HG03432 (cell line): Measurements from ENCODE around the gene DEDD.

Experiments
- ATAC-seq: cut with Tn5 transposase; IDR thresholded peaks from one replicate; pipeline ENCODE4 v1.9.1; 2021; ENCODE audit warnings: mild to moderate bottlenecking, moderate library complexity; ENCODE audit not compliant: unreplicated experiment

DEDD gene

GRCh38 chr1:161096530-161096929 is 35.9 kb downstream of the DEDD start:
- ATAC-seq = no peak

DNA sequence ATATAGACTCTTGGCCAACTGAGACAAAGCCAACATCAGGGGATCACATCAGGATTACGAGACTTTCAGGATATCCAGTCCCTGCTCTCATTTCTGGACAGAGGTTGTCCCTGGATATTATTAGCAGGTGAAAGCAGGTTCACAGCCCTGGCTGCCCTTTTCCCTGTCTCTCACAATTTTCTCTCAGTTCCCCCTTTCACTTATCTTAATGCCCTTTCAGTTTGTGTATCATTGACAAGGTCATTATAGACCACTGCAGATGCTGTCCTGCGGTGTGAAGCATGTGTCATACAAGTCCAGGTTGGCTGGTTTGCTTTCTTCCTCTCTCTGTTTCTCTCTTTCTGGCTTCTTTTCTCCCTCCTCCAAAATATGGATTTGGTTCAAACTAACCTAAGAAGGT is 36.5 kb downstream of the DEDD start:
- ATAC-seq = peak; percentile 46

DNA sequence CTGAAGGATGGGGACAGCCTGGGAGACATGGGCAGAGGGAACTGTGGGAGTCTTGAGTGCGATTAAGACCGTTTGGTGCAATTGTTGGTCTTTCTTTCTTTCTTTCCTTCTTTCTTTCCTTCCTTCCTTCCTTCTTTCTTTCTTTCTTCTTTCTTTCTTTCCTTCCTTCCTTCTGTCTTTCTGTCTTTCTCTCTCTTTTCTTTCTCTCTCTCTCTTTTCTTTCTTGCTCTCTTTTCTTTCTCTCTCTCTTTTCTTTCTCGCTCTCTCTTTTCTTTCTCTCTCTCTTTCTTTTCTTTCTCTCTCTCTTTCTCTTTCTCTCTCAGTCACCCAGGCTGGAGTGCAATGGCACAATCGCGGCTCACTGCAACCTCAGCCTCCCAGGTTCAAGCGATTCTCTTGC is 37.2 kb downstream of the DEDD start:
- no peak for ATAC-seq

DNA sequence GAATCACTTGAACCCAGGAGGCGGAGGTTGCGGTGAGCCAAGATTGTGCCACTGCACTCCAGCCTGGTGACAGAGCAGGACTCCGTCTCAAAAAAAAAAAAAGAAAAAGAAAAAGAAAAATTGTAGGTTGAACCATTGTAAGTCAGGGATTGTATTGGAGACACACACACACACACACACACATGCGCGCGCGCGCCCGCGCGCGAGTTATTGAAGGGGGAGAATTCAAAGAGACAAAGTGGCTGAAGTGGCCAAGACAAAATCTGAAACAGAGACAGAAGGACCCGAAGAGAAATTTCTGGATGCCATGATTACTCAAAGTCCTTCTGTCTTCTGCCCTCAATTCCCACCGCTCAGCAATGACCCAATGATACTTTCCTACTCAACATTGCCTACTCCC is 38.0 kb downstream of the DEDD start:
- no peak for ATAC-seq

GRCh38 chr1:161092621-161093028 is 39.8 kb downstream of the DEDD start:
- ATAC-seq = peak; percentile 41

DNA sequence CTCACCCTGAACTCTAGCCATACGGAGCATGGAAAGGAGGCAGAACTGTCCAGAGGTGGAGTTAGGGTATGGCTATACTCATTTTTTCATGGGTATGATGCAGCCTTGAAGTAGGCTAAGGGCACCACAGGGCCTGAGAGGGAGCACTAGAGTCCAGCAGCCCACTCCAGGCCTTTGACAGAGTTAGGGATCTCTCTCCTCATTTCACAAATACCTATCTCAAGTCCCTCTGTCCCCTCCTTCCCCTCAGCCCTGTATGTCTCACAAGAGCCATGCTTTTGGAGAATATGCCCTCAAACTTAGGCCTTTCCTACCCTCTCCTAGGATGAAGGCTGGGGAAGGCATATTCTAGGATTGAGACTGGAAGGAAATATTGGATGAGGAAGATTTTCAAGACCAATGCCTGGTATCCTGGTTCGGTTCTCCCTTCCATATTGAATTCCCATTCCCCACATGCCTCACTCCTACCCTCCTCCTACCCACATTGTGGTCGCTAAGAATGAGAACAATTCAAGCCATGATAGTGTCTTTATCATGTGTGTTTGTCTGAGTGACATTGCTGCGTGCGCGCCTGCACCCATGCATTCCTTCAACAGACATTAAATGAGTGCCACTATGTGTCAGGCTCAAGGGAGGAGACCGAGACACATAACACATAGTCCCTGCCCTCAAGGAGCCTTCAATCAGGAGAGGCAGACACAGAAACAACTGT is 40.5 kb downstream of the DEDD start:
- no peak for ATAC-seq

DNA sequence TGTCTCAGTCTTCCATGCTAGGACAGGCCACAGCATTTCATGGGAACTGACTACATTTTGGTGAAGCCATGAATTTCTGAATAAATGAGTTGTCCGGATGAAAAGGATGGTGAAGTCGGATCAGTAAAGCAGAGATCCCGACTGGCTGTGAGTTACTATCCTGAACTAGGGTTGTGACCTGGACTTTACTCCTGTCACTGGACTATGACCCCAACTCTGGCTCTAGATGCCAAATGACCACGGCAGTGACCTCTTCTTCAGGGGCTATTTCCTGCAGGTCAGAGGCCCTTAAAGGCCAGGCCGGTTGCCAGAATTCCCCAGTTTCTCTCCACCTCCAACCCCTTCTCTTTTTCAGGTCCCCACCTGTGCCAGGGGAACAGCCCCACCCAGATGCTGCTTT is 41.4 kb downstream of the DEDD start:
- ATAC-seq = no peak

GRCh38 chr1:161090617-161091016 is 41.9 kb downstream of the DEDD start:
- no peak for ATAC-seq

DNA sequence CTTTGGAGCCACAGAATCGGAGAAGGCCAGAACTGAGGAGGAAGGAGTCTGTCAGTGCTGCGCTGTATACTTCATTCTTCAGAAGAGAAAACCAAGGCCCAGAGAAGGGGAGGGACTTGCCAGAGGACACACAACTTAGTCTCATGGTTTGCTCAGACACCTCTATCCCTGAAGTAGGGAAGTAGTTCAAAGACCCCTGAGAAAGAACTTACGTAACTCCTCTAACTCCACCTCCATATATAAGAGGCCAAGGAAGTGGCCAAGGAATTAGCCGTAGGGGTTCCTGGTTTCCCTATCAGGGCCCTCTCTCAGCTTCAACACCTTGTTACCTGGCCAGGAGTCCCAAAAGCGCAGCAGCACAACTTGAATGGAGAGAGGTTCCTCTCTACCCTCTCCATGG is 42.5 kb downstream of the DEDD start:
- no peak for ATAC-seq

DNA sequence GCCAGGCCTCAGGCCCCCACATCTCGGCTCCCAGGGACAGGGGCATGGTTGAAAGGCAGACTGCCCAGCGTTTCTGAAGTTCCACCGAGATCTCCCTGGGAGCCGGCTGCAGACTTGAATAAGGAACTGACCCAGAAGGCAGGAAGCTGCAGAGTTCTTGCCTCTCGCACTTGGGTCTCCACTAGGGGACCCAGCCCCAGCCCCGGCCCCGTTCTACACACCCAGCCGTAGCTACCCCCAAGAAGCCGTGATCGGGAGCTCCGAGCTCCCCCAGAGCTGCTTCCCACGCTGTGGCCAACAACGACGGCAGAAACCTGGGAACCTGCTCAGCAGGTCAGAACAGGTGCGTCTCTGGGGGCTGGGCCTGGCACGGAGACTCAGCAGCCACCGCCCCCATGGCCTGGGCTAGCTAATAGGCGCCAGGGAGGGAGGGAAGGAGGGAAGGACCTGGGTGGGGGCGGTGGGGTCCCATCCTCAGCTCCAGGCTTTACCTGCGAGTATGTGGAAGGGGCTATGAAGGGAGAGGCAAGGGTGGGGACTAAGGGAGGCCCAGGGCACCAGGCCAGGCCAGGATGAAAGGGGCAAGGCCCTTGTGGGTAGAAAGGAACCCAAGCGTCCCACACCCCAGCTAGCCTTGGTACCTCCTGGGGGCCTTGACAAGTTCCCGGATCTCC is 43.1 kb downstream of the DEDD start, which contains the start of gene NECTIN4:
NECTIN4 (minus strand) TSS at position 308 of the 674 bp plus-strand sequence; CDS start at position 46, 262 bp downstream.
- no peak for ATAC-seq

GRCh38 chr1:161088587-161089110 is 43.8 kb downstream of the DEDD start:
- ATAC-seq = no peak

- no peak for ATAC-seq
Measured at GRCh38 chr1:161086457-161086856, 46.0 kb downstream of the DEDD start.

GRCh38 chr1:161085165-161085564 is 47.3 kb downstream of the DEDD start:
- ATAC-seq = no peak

GRCh38 chr1:161084597-161084988 is 47.9 kb downstream of the DEDD start:
- ATAC-seq = no peak

GRCh38 chr1:161083748-161084596 is 48.5 kb downstream of the DEDD start:
- ATAC-seq = no peak

DNA sequence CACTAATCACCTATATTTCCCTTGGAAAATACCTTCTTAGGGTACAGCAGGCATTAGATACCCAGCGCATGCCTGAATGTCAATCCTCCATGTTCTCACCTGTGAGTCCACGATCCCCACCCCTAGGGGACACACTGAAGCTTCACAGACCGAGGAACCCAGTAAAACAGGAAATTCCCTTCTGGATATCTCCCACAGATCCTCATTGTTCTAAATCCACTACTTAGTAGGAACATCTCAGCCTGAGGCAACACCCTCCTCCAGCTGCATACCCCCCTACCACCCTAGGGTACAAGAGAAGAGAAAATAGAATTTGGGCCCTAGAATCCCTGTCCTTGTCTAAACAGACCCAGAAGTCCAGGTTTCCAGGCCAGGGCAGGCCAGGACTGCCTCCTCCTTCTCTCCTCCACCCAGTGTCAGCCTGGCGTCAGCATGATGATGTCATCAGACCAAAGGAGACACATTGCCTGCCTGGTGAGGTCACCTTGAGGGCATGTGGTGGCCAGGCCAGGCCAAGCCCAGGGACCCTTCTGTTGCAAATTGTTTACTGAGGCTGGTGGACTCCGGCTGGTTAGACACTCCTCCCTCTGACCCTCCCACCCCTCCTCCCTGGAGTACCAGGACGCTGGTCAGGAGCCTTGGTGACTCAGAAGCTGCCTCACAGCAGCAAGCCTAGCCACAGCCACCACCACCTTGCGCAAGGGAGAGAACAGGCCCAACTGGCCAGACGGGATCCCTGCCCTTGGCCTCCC is 49.3 kb downstream of the DEDD start:
- ATAC-seq = no peak

- ATAC-seq = no peak
Measured at GRCh38 chr1:161082483-161082882, 50.0 kb downstream of the DEDD start.

- ATAC-seq = no peak
Measured at GRCh38 chr1:161081519-161081918, 50.9 kb downstream of the DEDD start.

GRCh38 chr1:161080441-161081405 is 51.7 kb downstream of the DEDD start:
- ATAC-seq = no peak
